Lung (tissue), 12 donors: ENCODE data around the gene FNTB. TPM values are rescaled to one million over a fixed set of nuclear protein-coding genes. Genes with fewer than 3 reads are reported as not detected.

Source experiments
- ATAC-seq: fragments of 200-7000 bp; cut with Tn5 transposase; one replicate; pipeline ENCODE4 v1.9.1; 2020; ENCODE audit warnings: moderate number of reproducible peaks; ENCODE audit not compliant: insufficient read depth, low FRiP score
- DNase-seq, 3 donors: peaks; one replicate each; pipeline ENCODE4 v3.0.0-alpha.2; 2013 to 2017
- H3K27ac ChIP-seq, 2 donors: one replicate each; pipeline ENCODE4 v1.5.1; 2013; ENCODE audit warnings: mild to moderate bottlenecking in 2 of 2, moderate library complexity in 2 of 2, control low read depth in 1 of 2, inconsistent platforms in 1 of 2, low read depth in 1 of 2, low read length in 1 of 2
- H3K27me3 ChIP-seq, 3 donors: one replicate each; pipeline ENCODE4 v1.5.1; 2013; ENCODE audit warnings: low read length in 2 of 3; ENCODE audit not compliant: control insufficient read depth in 3 of 3, insufficient read depth in 3 of 3
- H3K36me3 ChIP-seq, 4 donors: one replicate each; pipeline ENCODE4 v1.5.1; 2013; ENCODE audit warnings: low read length in 4 of 4, mild to moderate bottlenecking in 1 of 4, moderate library complexity in 1 of 4; ENCODE audit not compliant: control insufficient read depth in 4 of 4, insufficient read depth in 4 of 4
- H3K4me1 ChIP-seq, 5 donors: one replicate each; pipeline ENCODE4 v1.5.1; 2013; ENCODE audit warnings: low read length in 5 of 5, mild to moderate bottlenecking in 2 of 5, moderate library complexity in 1 of 5; ENCODE audit not compliant: control insufficient read depth in 5 of 5, insufficient read depth in 5 of 5
- H3K4me3 ChIP-seq: one replicate; pipeline ENCODE4 v1.5.1; 2013; ENCODE audit warnings: mild to moderate bottlenecking, control low read depth, moderate library complexity
- H3K9ac ChIP-seq, 2 donors: one replicate each; pipeline ENCODE4 v1.5.1; 2013; ENCODE audit warnings: low read length in 2 of 2, control low read depth in 1 of 2; ENCODE audit not compliant: insufficient read depth in 1 of 2
- H3K9me3 ChIP-seq, 4 donors: one replicate each; pipeline ENCODE4 v1.5.1; 2013; ENCODE audit warnings: low read length in 3 of 4, mild to moderate bottlenecking in 1 of 4, moderate library complexity in 1 of 4; ENCODE audit not compliant: control insufficient read depth in 4 of 4, insufficient read depth in 3 of 4
- WGBS, 2 donors: extraction: QIAGEN DNeasy Blood & Tissue Kit; methylation state at CpG; one replicate each; pipeline ENCODE4 v1.1.7; 2013; 5-methylcytosine and 5-hydroxymethylcytosine counted together
- polyA plus RNA-seq, 2 donors: library from polyadenylated mRNA; stranded (reverse); fragments of 200-250 nt; gene quantifications; one replicate each; pipeline ENCODE4 v1.2.1, GENCODE V29; 2013
- total RNA-seq, 2 donors: library from RNA; depleted of rRNA in 1 of 2; stranded (reverse); fragments of >200 nt in 1 of 2; gene quantifications; one replicate each; pipeline ENCODE4 v1.2.1, GENCODE V29; 2014 to 2021
- TF ChIP-seq, protein P1 (sequence below): IDR thresholded peaks from 2 replicates; pipeline ENCODE4 v1.5.1; 2012; ENCODE audit warnings: mild to moderate bottlenecking; ENCODE audit errors: control extremely low read depth, extremely low read depth
- donor health status: control.
- donor health status: control.
- donor health status: Bipolar disorder and iron deficiency.
- donor health status: healthy.
- donor health status: DM: yes; HTN: yes; CAD: no.

Gene FNTB
- total and polyA plus RNA-seq, 4 donors: 6.2 to 14.8 (median 10.8) TPM

- Histone ChIP-seq H3K27ac (peak overlapping the region in 1 of 2 donors; percentile 30), H3K9ac (no peak overlapping the region), H3K9me3 (peaks cover 0 to 4% (median 0%) of the 10 kb centered on the region in 4 donors), H3K36me3 (peaks cover 5 to 24% (median 6%) of the 10 kb centered on the region in 4 donors), H3K4me3 (no peak overlapping the region), H3K27me3 (no peaks in the 10 kb centered on the region), H3K4me1 (peaks cover 0 to 22% (median 9%) of the 10 kb centered on the region in 5 donors)
- DNase-seq (no peak), ATAC-seq (no peak)
- WGBS, 2 donors: 92 to 95% methylated on average over 3 of the region's 3 CpGs
- TF ChIP-seq, protein P1, sequence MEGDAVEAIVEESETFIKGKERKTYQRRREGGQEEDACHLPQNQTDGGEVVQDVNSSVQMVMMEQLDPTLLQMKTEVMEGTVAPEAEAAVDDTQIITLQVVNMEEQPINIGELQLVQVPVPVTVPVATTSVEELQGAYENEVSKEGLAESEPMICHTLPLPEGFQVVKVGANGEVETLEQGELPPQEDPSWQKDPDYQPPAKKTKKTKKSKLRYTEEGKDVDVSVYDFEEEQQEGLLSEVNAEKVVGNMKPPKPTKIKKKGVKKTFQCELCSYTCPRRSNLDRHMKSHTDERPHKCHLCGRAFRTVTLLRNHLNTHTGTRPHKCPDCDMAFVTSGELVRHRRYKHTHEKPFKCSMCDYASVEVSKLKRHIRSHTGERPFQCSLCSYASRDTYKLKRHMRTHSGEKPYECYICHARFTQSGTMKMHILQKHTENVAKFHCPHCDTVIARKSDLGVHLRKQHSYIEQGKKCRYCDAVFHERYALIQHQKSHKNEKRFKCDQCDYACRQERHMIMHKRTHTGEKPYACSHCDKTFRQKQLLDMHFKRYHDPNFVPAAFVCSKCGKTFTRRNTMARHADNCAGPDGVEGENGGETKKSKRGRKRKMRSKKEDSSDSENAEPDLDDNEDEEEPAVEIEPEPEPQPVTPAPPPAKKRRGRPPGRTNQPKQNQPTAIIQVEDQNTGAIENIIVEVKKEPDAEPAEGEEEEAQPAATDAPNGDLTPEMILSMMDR: no peak
These were observed 84.8 kb downstream of the FNTB start for GRCh38 chr14:65071544-65071943.

- Histone ChIP-seq H3K4me3 (no peak overlapping the region), H3K4me1 (peaks cover 0 to 22% (median 9%) of the 10 kb centered on the region in 5 donors), H3K36me3 (peaks cover 5 to 30% (median 10%) of the 10 kb centered on the region in 4 donors), H3K9ac (no peak overlapping the region), H3K27me3 (no peaks in the 10 kb centered on the region), H3K27ac (peak overlapping the region in 1 of 2 donors; percentile 71), H3K9me3 (peaks cover 0 to 4% (median 0%) of the 10 kb centered on the region in 4 donors)
- DNase-seq (no peak), ATAC-seq (no peak)
- WGBS, 2 donors: 83 to 85% methylated on average over 6 of the region's 6 CpGs
- TF ChIP-seq, protein P1: no peak
These were observed 85.6 kb downstream of the FNTB start for GRCh38 chr14:65072256-65072655.

DNA sequence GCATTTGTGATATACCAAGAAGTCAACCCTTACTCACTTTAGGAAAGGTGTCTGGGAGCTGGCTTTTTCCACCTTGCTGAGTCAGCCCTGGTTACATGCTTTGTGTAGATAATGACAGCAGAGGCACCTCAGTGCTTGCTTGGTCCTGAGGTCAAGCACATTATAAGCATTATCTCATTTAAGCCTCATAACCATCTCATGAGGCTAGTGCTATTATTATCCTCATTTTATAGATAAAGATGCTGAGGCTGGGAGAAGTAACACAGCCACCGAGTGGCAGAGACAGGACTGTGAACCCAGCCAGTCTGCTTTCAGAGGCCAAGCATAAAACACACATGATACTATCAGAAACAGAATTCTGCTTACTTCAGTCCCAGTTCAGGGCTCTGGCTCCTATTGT is 86.2 kb downstream of the FNTB start:
- Histone ChIP-seq H3K27me3 (no peaks in the 10 kb centered on the region), H3K4me3 (no peak overlapping the region), H3K36me3 (peaks cover 5 to 35% (median 16%) of the 10 kb centered on the region in 4 donors), H3K27ac (peak overlapping the region in 1 of 2 donors; percentile 83), H3K4me1 (peaks cover 0 to 22% (median 9%) of the 10 kb centered on the region in 5 donors), H3K9ac (no peak overlapping the region), H3K9me3 (peaks cover 0 to 4% (median 0%) of the 10 kb centered on the region in 4 donors)
- TF ChIP-seq, protein P1: no peak
- 85 to 95% methylated on average over 1 of the region's 1 CpG for WGBS, 2 donors
- ATAC-seq (no peak), DNase-seq (no peak)
